Measurements from ENCODE around the gene NOS1AP. TPM values are rescaled to one million over a fixed set of nuclear protein-coding genes. Genes with fewer than 3 reads are reported as not detected.
"Not testable (repeated sequence)": the region's sequence is repeated elsewhere in the genome, so short reads cannot be mapped to it uniquely, and the experiment has no call there.

The NOS1AP gene
- total RNA-seq, 2 experiments from 2014 or later: not detected

- Mint-ChIP-seq H3K27ac (no peak within 1 kb of the TSS), H3K4me1 (no peaks in the 10 kb centered on the region), H3K9me3 (ENCODE audit: low read depth) (no peaks in the 10 kb centered on the region), H3K4me3 (no peak within 1 kb of the TSS), H3K36me3 (no peaks in the 10 kb centered on the region), H3K27me3 (peaks cover 13% of the 10 kb centered on the region)
- no peak for DNase-seq
- CTCF ChIA-PET: no interaction called here
- no peak for ATAC-seq
Observed at GRCh38 chr1:162412002-162412401, 342.5 kb downstream of the NOS1AP start, which contains the start of gene SH2D1B. Gene SH2D1B (minus strand): TSS chr1:162412136. CDS start chr1:162412016, 120 bp downstream.

- CTCF ChIA-PET: no interaction called here
- no peak overlapping the region for H3K4me3 Mint-ChIP-seq
- H3K36me3 Mint-ChIP-seq: no peaks in the 10 kb centered on the region
- H3K4me1 Mint-ChIP-seq: no peaks in the 10 kb centered on the region
- H3K27ac Mint-ChIP-seq: no peak overlapping the region
- DNase-seq (no peak), ATAC-seq (no peak)
- no peaks in the 10 kb centered on the region for H3K9me3 Mint-ChIP-seq (ENCODE audit: low read depth)
- peaks cover 14% of the 10 kb centered on the region for H3K27me3 Mint-ChIP-seq
Observed at GRCh38 chr1:162416215-162416614, 346.7 kb downstream of the NOS1AP start.

- CTCF ChIA-PET: no interaction called here
- Mint-ChIP-seq H3K36me3 (no peaks in the 10 kb centered on the region), H3K27ac (no peak overlapping the region), H3K27me3 (peaks cover 18% of the 10 kb centered on the region), H3K9me3 (ENCODE audit: low read depth) (no peaks in the 10 kb centered on the region), H3K4me3 (no peak overlapping the region), H3K4me1 (peaks cover 2% of the 10 kb centered on the region)
- DNase-seq (no peak), ATAC-seq (no peak)
Observed at GRCh38 chr1:162416909-162417308, 347.4 kb downstream of the NOS1AP start.

- CTCF ChIA-PET: no interaction called here
Observed at GRCh38 chr1:162417650-162418049, 348.2 kb downstream of the NOS1AP start.

GRCh38 chr1:162418584-162418983 is 349.1 kb downstream of the NOS1AP start:
- ATAC-seq; H3K9me3 Mint-ChIP-seq (ENCODE audit: low read depth); CTCF ChIA-PET: not testable (repeated sequence)

More at GRCh38 chr1:162417650-162418049, 348.2 kb downstream of the NOS1AP start:
- ATAC-seq (no peak), DNase-seq (no peak)
- H3K9me3 Mint-ChIP-seq (ENCODE audit: low read depth): no peaks in the 10 kb centered on the region
- H3K27me3 Mint-ChIP-seq: peaks cover 18% of the 10 kb centered on the region
- no peak overlapping the region for H3K27ac Mint-ChIP-seq
- H3K36me3 Mint-ChIP-seq: no peaks in the 10 kb centered on the region
- H3K4me3 Mint-ChIP-seq: no peak overlapping the region
- H3K4me1 Mint-ChIP-seq: peaks cover 2% of the 10 kb centered on the region

GRCh38 chr1:162419450-162419931 is 350.0 kb downstream of the NOS1AP start:
- H3K4me1 Mint-ChIP-seq; H3K9me3 Mint-ChIP-seq (ENCODE audit: low read depth); ATAC-seq; H3K36me3 Mint-ChIP-seq; CTCF ChIA-PET; DNase-seq; H3K27ac Mint-ChIP-seq; H3K4me3 Mint-ChIP-seq: not testable (repeated sequence)
- H3K27me3 Mint-ChIP-seq: peaks cover 23% of the 10 kb centered on the region

More at GRCh38 chr1:162418584-162418983, 349.1 kb downstream of the NOS1AP start:
- not testable (repeated sequence) for H3K36me3 Mint-ChIP-seq, H3K4me1 Mint-ChIP-seq, H3K4me3 Mint-ChIP-seq, H3K27ac Mint-ChIP-seq, DNase-seq
- peaks cover 23% of the 10 kb centered on the region for H3K27me3 Mint-ChIP-seq

Small RNAs within 50 kb of the gene (microRNA-seq; reads per million reads assigned to microRNA genes)
- not detected for gene MIR4654
- not detected for gene MIR556

Other genes starting within 250 kb of the NOS1AP start
- not detected for gene OLFML2B, start 45.8 kb upstream of the NOS1AP start, total RNA-seq

Data from activated CD8-positive, alpha-beta memory T cell treated with anti-CD3 and anti-CD28 coated beads, Interleukin-2, amount 10 ng/mL, durations not matched to agents 7 days and 5 days (primary cell).